Naive thymus-derived CD8-positive, alpha-beta T cell (primary cell): ENCODE data around the gene GREB1. TPM values are rescaled to one million over a fixed set of nuclear protein-coding genes. Genes with fewer than 3 reads are reported as not detected.

Source experiments
- ATAC-seq, 2 donors: fragments of 150-1000 bp; cut with Tn5 transposase in 1 of 2; sonication (Bioruptor Pico), chemical (Tn5 transposase) in 1 of 2; 1 replicate in 1 of 2; 2 replicates in 1 of 2; pipeline ENCODE4 v1.10.0; 2021; ENCODE audit warnings: mild to moderate bottlenecking in 2 of 2, moderate library complexity in 2 of 2
- POLR2A ChIA-PET: fragments of 350-600 bp; sonication (Branson Sonifier 250); formaldehyde crosslinking; loops from one replicate; lab custom pipeline; 2021; ENCODE audit warnings: antibody characterized with exemption; lab: Charles Lee
- DNase-seq, 10 donors: peaks; one replicate each; pipeline versions ENCODE4 v3.0.0 to v3.0.0-alpha.2; 2020 to 2022
- H3K27ac Mint-ChIP-seq, 10 donors: one replicate each; pipeline ENCODE4 v1.8.0; 2020 to 2022; ENCODE audit warnings: mild to moderate bottlenecking in 10 of 10, mixed read lengths in 10 of 10, moderate library complexity in 4 of 10, inconsistent platforms in 1 of 10
- H3K27me3 Mint-ChIP-seq, 5 donors: one replicate each; pipeline ENCODE4 v1.8.0; 2021 to 2022; ENCODE audit warnings: mixed read lengths in 5 of 5
- H3K36me3 Mint-ChIP-seq, 3 donors: one replicate each; pipeline ENCODE4 v1.8.0; 2020 to 2022; ENCODE audit warnings: mixed read lengths in 3 of 3, mild to moderate bottlenecking in 2 of 3, inconsistent platforms in 1 of 3
- H3K4me1 Mint-ChIP-seq, 4 donors: one replicate each; pipeline ENCODE4 v1.8.0; 2021 to 2022; ENCODE audit warnings: mixed read lengths in 4 of 4
- H3K4me3 Mint-ChIP-seq, 10 donors: one replicate each; pipeline ENCODE4 v1.8.0; 2020 to 2022; ENCODE audit warnings: mild to moderate bottlenecking in 10 of 10, mixed read lengths in 10 of 10, moderate library complexity in 6 of 10, inconsistent platforms in 1 of 10
- H3K9me3 Mint-ChIP-seq, 9 donors: one replicate each; pipeline ENCODE4 v1.8.0; 2020 to 2022; ENCODE audit warnings: mixed read lengths in 9 of 9, mild to moderate bottlenecking in 3 of 9, inconsistent platforms in 1 of 9, moderate library complexity in 1 of 9
- polyA plus RNA-seq, 3 donors: library from polyadenylated mRNA; unstranded; fragments of 300-500 nt; fragmentation: Illumina TruSeq; gene quantifications; one replicate each; pipeline ENCODE4 v1.2.3, GENCODE V29; 2021
- total RNA-seq, 8 experiments: library from RNA in 2 of 8; stranded (reverse) in 2 of 8; gene quantifications; one replicate each; pipeline ENCODE4 v1.2.3 and lab custom pipeline; 2021 to 2026

The GREB1 gene
- total and polyA plus RNA-seq, 5 experiments from 2014 or later = 0.05 to 1.1 (median 0.41) TPM

DNA sequence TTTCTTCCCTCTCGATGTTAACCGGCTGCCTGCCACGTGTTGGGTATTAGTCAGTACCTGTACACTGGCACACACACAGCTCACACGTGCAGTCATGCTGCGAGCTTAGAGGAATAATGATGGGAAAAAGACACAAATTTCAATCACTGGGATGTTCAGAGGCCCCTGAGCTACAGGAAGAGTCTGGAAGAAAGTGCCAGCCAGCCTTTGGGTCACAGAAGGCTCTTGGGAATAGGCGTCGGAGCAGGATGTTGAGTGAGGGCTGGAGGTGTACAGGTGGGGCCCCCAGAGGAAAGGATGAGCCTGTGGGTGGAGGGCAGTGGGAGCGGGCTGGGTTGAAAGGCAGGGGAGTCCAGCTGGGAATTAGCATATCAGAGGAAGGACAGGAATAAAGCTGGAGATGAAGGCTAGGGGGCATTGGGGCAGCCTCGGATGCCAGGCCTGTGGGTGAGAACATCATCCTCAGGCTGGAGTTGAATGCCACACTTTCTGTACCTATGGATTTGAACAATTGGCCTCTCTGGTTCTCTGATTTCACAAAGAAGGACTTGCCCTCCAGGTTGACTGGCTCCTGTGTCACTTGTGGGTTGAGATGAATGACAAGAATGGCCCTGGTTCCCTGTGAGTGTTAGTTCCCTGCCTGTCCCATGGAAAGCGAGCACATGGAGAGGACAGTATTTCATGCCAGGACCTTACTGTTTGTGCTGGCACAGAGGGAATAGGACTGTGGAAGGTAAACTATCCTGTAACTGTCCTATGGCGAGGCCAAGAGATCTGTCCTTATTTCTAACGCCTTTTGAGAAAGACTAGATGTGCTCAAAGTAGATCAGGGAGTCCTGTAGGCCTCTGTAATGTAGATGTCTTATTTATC, 40.6 kb downstream of the GREB1 start:
- DNase-seq (peak in 1 of 10 donors; percentile 34), ATAC-seq (no peak)
- Mint-ChIP-seq H3K4me1 (no peaks in the 10 kb centered on the region), H3K4me3 (no peak overlapping the region), H3K27me3 (peaks cover 0 to 3% (median 1%) of the 10 kb centered on the region in 5 donors), H3K36me3 (no peaks in the 10 kb centered on the region), H3K27ac (no peak overlapping the region), H3K9me3 (no peaks in the 10 kb centered on the region)
- POLR2A ChIA-PET = no interaction called here

- Mint-ChIP-seq H3K9me3 (no peaks in the 10 kb centered on the region), H3K4me1 (peaks cover 0 to 1% (median 0%) of the 10 kb centered on the region in 4 donors), H3K4me3 (no peak overlapping the region), H3K36me3 (no peaks in the 10 kb centered on the region), H3K27ac (no peak overlapping the region), H3K27me3 (no peaks in the 10 kb centered on the region)
- POLR2A ChIA-PET = no interaction called here
- DNase-seq (peak in 1 of 10 donors; percentile 8), ATAC-seq (no peak)
Observed at GRCh38 chr2:11576398-11576797, 42.6 kb downstream of the GREB1 start.

DNA sequence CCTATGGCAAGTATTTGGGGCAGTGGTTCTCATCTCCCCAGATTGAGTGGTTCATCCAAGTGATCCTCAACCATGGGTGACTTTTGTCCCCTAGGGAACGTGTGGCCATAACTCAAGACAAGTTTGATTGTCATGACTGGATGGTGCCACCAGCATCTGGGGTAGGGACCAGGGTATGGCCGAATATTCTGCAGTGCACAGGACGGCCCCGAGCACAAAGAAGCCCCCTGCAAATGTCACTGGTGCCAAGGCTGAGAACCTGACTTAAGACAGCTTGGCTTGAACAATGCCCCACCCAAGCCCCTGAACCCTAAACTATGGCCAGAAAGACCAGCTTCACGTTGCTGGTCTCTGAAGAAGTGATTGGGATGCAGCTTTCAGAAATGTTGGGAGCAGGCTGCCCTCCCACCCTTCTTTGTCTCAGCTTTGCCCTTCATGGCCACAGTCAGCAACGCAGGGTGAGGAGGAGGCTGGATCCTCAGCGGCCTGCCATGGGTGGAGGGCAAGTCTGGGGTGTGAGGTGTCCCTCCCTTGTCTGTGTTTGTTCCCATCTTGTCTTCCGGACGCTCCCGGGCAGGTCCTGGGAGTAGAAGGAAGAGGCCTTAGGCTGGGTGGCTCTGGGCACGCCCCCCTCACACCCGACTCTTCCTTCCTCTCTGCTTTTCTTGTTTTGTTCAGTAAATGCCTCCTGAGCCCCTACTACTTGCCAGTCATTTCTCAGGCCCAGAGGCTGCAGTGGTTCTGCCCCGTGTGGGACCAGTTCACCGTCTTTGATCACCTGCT, 43.4 kb downstream of the GREB1 start:
- H3K9me3 Mint-ChIP-seq = no peaks in the 10 kb centered on the region
- POLR2A ChIA-PET = no interaction called here

DNA sequence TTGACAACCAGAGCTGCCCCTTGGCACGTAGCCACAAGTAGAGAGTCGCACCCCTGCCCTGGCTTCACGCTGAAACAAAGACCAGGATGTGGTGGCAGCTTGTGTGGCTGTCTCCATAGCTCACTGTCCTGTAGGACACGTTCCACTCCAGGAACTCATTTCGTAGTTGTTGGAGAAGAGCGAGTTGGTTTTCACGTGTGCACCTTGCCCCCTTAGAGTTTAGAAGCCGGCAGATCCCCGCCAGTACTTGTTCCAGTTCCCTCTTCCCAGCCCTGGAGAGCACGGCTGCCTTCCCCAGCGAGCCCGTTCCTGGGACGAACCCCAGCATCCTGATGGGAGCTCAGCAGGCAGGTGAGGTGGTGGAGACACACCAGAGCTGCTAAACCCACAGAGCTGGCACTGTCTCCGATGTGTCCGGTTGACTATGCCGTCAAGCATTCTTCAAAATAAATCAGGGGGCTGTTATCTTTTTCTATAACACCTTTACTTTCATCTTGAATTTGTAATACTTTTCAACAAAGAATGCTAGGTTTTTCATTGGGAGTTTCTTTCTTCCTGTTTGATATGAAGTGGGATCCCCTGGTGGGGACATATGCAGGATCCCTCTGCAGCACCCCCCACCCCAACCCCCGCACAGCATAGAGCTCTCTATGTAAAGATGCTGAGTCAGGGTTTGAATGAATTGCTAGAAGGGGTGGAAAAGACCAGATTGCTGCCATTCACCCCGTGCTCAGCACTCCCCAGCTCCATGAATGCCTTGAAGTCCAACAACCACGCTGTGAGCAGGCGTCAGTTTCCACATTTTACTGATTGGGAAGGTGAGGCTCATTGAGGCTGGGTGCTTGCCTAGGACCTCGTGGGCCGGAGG, 44.5 kb downstream of the GREB1 start:
- no peak overlapping the region for H3K27ac Mint-ChIP-seq
- DNase-seq (peak in 1 of 10 donors; percentile 36), ATAC-seq (no peak)
- H3K4me3 Mint-ChIP-seq = no peak overlapping the region
- POLR2A ChIA-PET = no interaction called here
- H3K4me1 Mint-ChIP-seq = peaks cover 0 to 3% (median 0%) of the 10 kb centered on the region in 4 donors
- H3K9me3 Mint-ChIP-seq = no peaks in the 10 kb centered on the region
- no peaks in the 10 kb centered on the region for H3K36me3 Mint-ChIP-seq
- H3K27me3 Mint-ChIP-seq = no peaks in the 10 kb centered on the region

More for the DNA sequence above, 43.4 kb downstream of the GREB1 start:
- ATAC-seq = no peak
- Mint-ChIP-seq H3K4me3 (no peak overlapping the region), H3K27ac (no peak overlapping the region), H3K36me3 (no peaks in the 10 kb centered on the region), H3K27me3 (no peaks in the 10 kb centered on the region), H3K4me1 (peaks cover 0 to 1% (median 0%) of the 10 kb centered on the region in 4 donors)
- peak in 1 of 10 donors; percentile 36 for DNase-seq

DNA sequence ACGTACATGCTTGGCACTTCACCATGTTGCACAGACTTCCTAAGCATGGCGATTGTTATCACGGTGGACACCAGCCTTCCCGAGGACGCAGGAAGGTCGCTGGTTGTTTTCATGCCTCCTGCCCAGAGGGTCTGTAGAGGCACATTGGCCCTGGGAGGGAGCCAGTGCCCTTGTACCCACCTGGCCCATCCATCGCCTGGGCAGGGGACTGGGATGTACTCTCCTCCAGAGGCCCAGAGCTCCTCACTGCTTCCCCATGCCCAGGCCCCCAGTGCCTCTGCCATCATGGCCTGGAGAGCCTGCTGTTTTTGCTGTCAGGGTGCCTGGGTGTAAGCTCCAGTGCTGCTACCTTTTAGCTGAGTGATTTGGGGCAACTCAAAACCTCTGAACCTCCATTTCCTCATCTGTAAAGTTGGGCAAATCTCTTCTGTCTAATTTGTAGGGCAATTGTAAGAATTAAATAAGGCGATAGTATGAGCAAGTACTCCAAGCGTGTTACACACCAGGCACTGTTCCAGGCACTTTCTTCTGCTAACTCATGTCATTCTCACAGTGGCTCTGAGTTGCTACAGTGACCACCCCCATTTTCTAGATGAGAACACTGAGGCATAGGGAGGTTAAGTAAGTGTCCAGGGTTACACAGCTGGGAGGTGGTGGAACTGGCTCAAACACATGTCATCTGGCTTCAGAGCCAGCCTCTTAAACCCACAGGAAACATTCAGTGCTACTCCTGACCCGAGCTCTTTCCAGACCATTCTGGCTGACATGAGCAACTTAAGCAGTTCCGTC, 45.3 kb downstream of the GREB1 start:
- ATAC-seq = no peak
- Mint-ChIP-seq H3K36me3 (no peaks in the 10 kb centered on the region), H3K4me3 (no peak overlapping the region), H3K27ac (peak overlapping the region in 1 of 10 donors; percentile 27), H3K9me3 (no peaks in the 10 kb centered on the region), H3K27me3 (peaks cover 0 to 5% (median 1%) of the 10 kb centered on the region in 5 donors), H3K4me1 (peaks cover 2 to 4% (median 3%) of the 10 kb centered on the region in 4 donors)
- POLR2A ChIA-PET = no interaction called here
- DNase-seq = peak in 1 of 10 donors; percentile 21

- Mint-ChIP-seq H3K27ac (no peak overlapping the region), H3K36me3 (no peaks in the 10 kb centered on the region), H3K9me3 (no peaks in the 10 kb centered on the region), H3K4me1 (peaks cover 2 to 7% (median 4%) of the 10 kb centered on the region in 4 donors), H3K27me3 (peaks cover 0 to 13% (median 1%) of the 10 kb centered on the region in 5 donors), H3K4me3 (no peak overlapping the region)
- POLR2A ChIA-PET = no interaction called here
- ATAC-seq (no peak), DNase-seq (peak in 1 of 10 donors; percentile 14)
Observed at GRCh38 chr2:11579867-11580659, 46.2 kb downstream of the GREB1 start.

DNA sequence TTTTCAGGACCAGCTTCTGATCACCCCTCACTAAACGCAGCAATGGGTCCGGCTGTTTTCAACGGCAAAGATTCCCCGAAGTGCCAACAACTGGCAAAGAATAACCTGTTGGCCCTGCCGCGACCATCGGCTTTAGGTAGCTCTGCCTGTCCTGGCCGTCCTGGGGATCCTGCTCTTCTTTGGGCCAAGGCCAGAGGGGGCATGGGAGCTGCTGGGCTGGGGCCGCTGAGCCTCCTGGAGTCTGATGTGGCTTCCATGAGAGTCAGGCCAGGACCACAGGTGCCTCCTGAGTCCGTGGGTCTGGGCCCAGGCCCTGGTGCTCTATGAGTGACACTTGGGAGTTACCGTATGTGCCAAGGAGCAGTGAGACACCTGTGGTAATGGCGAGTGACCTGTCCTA, 46.9 kb downstream of the GREB1 start:
- DNase-seq (no peak), ATAC-seq (no peak)
- Mint-ChIP-seq H3K4me1 (peaks cover 2 to 7% (median 4%) of the 10 kb centered on the region in 4 donors), H3K27ac (no peak overlapping the region), H3K27me3 (peaks cover 0 to 20% (median 6%) of the 10 kb centered on the region in 5 donors), H3K9me3 (no peaks in the 10 kb centered on the region), H3K4me3 (no peak overlapping the region), H3K36me3 (no peaks in the 10 kb centered on the region)
- POLR2A ChIA-PET = no interaction called here

- no peak for ATAC-seq
- peaks cover 0 to 24% (median 7%) of the 10 kb centered on the region in 5 donors for H3K27me3 Mint-ChIP-seq
- DNase-seq = no peak
- no peak overlapping the region for H3K4me3 Mint-ChIP-seq
- peaks cover 2 to 7% (median 4%) of the 10 kb centered on the region in 4 donors for H3K4me1 Mint-ChIP-seq
- H3K27ac Mint-ChIP-seq = no peak overlapping the region
- POLR2A ChIA-PET = no interaction called here
- no peaks in the 10 kb centered on the region for H3K36me3 Mint-ChIP-seq
- H3K9me3 Mint-ChIP-seq = no peaks in the 10 kb centered on the region
Observed at GRCh38 chr2:11581124-11581796, 47.4 kb downstream of the GREB1 start.

- no peak for ATAC-seq
- H3K27ac Mint-ChIP-seq = no peak overlapping the region
- H3K36me3 Mint-ChIP-seq = no peaks in the 10 kb centered on the region
- peaks cover 2 to 7% (median 4%) of the 10 kb centered on the region in 4 donors for H3K4me1 Mint-ChIP-seq
- no peaks in the 10 kb centered on the region for H3K9me3 Mint-ChIP-seq
- POLR2A ChIA-PET = interaction anchor here (1.0 kb wide), 1 partner anchor 449 kb away, joined by 3 read pairs; a partner anchor contains a TSS
- DNase-seq = no peak
- peaks cover 0 to 24% (median 7%) of the 10 kb centered on the region in 5 donors for H3K27me3 Mint-ChIP-seq
- H3K4me3 Mint-ChIP-seq = no peak overlapping the region
Observed at GRCh38 chr2:11581797-11582611, 48.2 kb downstream of the GREB1 start.

- POLR2A ChIA-PET = interaction anchor here (1.0 kb wide), 1 partner anchor 449 kb away, joined by 3 read pairs; a partner anchor contains a TSS
- Mint-ChIP-seq H3K4me1 (peaks cover 2 to 7% (median 4%) of the 10 kb centered on the region in 4 donors), H3K4me3 (no peak overlapping the region), H3K27ac (no peak overlapping the region), H3K27me3 (peaks cover 0 to 24% (median 7%) of the 10 kb centered on the region in 5 donors), H3K9me3 (no peaks in the 10 kb centered on the region), H3K36me3 (no peaks in the 10 kb centered on the region)
- no peak for DNase-seq
- ATAC-seq = no peak
Observed at GRCh38 chr2:11582612-11582861, 48.7 kb downstream of the GREB1 start.
